Thymus (tissue), 11 donors: ENCODE measurements around the gene NOTCH2. TPM values are rescaled to one million over a fixed set of nuclear protein-coding genes. Genes with fewer than 3 reads are reported as not detected.
A peak's percentile ranks its signal among the peaks of the same experiment; 100 is the strongest.
"Not testable (repeated sequence)": the region's sequence is repeated elsewhere in the genome, so short reads cannot be mapped to it uniquely, and the experiment has no call there.

Source experiments
- DNase-seq, 9 donors: peaks; one replicate each; pipeline ENCODE4 v3.0.0-alpha.2; 2013; ENCODE audit warnings: low spot score in 9 of 9, low read depth in 6 of 9, missing footprints in 1 of 9
- H3K27ac ChIP-seq, 2 donors: one replicate each; pipeline ENCODE4 v1.5.1; 2013; ENCODE audit warnings: control low read depth in 1 of 2, low read depth in 1 of 2, low read length in 1 of 2, mild to moderate bottlenecking in 1 of 2, moderate library complexity in 1 of 2
- H3K27me3 ChIP-seq, 2 donors: one replicate each; pipeline ENCODE4 v1.5.1; 2013; ENCODE audit warnings: low read length in 1 of 2; ENCODE audit not compliant: control insufficient read depth in 2 of 2, insufficient read depth in 1 of 2
- H3K36me3 ChIP-seq, 2 donors: one replicate each; pipeline ENCODE4 v1.5.1; 2013; ENCODE audit warnings: low read length in 1 of 2, mild to moderate bottlenecking in 1 of 2, moderate library complexity in 1 of 2; ENCODE audit not compliant: control insufficient read depth in 2 of 2, insufficient read depth in 2 of 2
- H3K4me1 ChIP-seq, 2 donors: one replicate each; pipeline ENCODE4 v1.5.1; 2013; ENCODE audit warnings: low read length in 2 of 2; ENCODE audit not compliant: control insufficient read depth in 2 of 2, insufficient read depth in 2 of 2
- H3K4me3 ChIP-seq, 2 donors: one replicate each; pipeline ENCODE4 v1.5.1; 2013; ENCODE audit warnings: low read length in 2 of 2, control low read depth in 1 of 2, mild to moderate bottlenecking in 1 of 2
- H3K9me3 ChIP-seq, 2 donors: one replicate each; pipeline ENCODE4 v1.5.1; 2013; ENCODE audit warnings: low read length in 1 of 2, mild to moderate bottlenecking in 1 of 2; ENCODE audit not compliant: control insufficient read depth in 2 of 2, insufficient read depth in 1 of 2
- WGBS: extraction: QIAGEN DNeasy Blood & Tissue Kit; methylation state at CpG from one replicate; pipeline ENCODE4 v1.1.7; 2013; 5-methylcytosine and 5-hydroxymethylcytosine counted together
- polyA plus RNA-seq: library from polyadenylated mRNA; stranded (reverse); fragments of 200-250 nt; gene quantifications from one replicate; pipeline ENCODE4 v1.2.3, GENCODE V29; 2013
- total RNA-seq: library from RNA; stranded (reverse); fragments of 120-200 nt; gene quantifications from one replicate; pipeline ENCODE4 v1.2.4, GENCODE V29; 2013
- donor health status: healthy.

The NOTCH2 gene
- total and polyA plus RNA-seq, 2 donors = 13.0 to 23.5 TPM

DNA sequence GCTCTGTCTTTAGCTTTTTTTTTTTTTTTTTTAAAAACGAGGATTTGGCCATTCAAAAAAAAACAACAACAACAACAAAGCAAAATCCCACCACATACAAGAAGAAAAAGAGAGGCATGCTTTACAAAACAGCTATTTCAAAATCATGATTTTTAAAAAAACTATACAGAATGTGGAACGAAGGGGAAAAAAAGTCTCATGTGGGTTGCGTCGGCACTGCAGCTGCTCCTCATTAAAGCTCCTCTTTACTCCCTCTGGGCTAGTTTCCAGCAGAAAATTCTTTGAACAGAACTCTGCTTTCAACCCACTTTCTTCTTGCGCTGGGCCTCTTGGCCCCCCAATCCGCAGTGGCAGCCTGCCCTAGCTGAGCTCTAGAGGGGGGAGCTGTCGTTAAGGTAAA is 54.5 kb downstream of the NOTCH2 start:
- not testable (repeated sequence) for H3K4me3 ChIP-seq, H3K9me3 ChIP-seq, H3K36me3 ChIP-seq, H3K27me3 ChIP-seq, DNase-seq, H3K27ac ChIP-seq, H3K4me1 ChIP-seq
- 3% methylated on average over 7 of the region's 7 CpGs for WGBS

DNA sequence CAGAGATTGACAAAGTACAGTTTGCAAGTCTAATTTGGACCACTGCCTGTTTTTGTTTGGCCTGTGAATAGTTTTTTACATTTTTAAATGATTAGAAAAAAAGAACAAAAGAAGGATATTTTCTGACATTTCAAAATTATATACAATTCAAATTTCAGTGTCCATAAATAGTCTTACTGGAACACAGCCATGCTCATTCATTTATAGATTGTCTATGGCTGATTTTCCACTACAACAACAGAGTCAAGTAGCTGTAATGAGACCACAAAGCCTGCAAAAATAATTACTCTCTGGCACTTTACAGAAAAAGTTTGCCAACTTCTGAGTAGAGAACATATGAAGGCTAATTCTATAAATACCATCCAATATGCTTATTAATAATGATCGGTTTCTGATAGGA is 61.1 kb downstream of the NOTCH2 start:
- H3K9me3 ChIP-seq, H3K36me3 ChIP-seq, H3K27ac ChIP-seq, H3K27me3 ChIP-seq, H3K4me3 ChIP-seq, DNase-seq, H3K4me1 ChIP-seq: not testable (repeated sequence)
- 100% methylated on average over 1 of the region's 1 CpG for whole genome bisulfite sequencing

DNA sequence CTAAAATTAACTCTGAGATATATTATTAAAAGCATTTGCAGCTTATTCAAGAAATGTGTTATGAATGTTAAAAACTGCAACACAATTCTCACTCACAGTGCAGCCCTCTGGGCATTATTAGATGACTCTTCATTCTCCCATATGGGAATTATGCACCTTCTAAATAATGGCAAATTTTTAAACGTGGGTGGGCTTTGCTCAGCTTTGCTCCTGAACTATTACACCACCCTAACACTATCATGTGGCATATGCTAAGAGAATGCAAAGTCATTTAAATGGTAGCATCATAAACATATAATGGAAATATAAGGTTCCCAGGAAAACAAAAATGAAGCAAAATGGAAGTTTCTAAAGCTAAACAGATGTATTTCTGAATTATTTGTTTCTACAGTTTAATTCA is 61.6 kb downstream of the NOTCH2 start:
- WGBS = no CpG with 5 or more reads among the region's 1 CpG
- H3K27ac ChIP-seq, H3K9me3 ChIP-seq, H3K4me1 ChIP-seq, H3K4me3 ChIP-seq, H3K27me3 ChIP-seq, DNase-seq, H3K36me3 ChIP-seq: not testable (repeated sequence)

DNA sequence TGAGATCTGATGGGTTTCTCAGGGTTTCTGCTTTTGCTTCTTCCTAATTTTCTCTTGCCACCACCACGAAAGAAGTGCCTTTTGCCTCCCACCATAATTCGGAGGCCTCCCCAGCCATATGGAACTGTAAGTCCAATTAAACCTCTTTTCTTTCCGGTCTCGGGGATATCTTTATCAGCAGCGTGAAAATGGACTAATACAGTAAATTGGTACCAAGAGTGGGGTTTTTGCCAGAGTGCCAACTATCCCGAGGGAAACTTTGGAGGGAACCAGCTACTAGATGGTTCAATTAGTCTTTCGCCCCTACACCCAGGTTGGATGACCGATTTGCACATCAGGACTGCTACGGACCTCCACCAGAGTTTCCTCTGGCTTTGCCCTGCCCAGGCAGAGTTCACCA is 68.4 kb downstream of the NOTCH2 start:
- H3K27me3 ChIP-seq, H3K9me3 ChIP-seq, DNase-seq, H3K4me1 ChIP-seq, H3K27ac ChIP-seq, H3K4me3 ChIP-seq: not testable (repeated sequence)
- WGBS = 99% methylated on average over 9 of the region's 9 CpGs
- H3K36me3 ChIP-seq = peaks cover 0 to 11% of the 10 kb centered on the region in 2 donors

DNA sequence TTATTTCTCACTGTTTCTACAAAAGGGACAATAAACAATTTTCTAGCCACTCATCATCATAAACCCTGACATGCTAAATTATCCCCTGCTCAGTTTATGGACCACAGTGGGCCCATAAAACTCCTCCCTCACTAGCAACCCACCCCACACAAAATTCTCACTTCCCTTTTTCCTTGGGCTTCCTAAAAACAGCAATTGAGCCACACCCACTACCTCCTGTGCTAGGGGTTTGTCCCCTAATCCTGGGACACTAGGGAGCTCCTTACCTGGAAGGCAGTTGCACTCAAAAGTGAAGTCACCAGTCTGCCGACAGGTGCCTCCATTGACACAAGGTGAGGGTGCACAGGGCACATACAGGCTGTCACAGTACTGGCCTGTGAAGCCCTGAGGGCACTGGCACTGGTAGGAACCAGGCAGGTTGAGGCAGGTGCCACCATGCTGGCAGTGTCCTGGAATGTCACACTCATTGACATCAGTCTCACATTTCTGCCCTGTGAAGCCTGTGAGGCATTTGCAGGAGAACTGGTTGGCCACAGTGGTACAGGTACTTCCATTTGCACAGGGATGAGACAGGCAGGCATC is 72.6 kb downstream of the NOTCH2 start:
- not testable (repeated sequence) for DNase-seq, H3K4me1 ChIP-seq, H3K36me3 ChIP-seq, H3K4me3 ChIP-seq, H3K27me3 ChIP-seq, H3K27ac ChIP-seq, H3K9me3 ChIP-seq
- 95% methylated on average over 1 of the region's 1 CpG for WGBS

DNA sequence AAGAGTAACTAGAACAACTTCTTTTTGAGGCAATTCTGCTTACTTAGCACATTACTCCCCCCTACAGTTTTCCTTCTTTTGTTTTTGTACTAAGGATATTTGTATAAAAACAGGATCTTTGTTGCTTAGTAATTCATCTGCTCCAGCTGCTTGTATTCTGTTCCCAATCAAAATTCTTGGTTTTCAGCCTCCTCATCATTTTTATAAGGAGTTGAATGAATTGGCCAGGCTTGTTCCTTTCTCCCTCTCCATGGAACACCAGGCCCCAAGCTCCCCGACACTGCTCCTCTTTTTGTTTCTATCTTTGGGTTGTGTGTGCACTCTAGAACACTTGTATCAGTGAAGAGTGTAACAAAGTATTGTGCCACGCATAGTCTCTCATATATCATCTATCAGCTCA is 73.5 kb downstream of the NOTCH2 start:
- DNase-seq, H3K27ac ChIP-seq, H3K9me3 ChIP-seq, H3K27me3 ChIP-seq, H3K36me3 ChIP-seq, H3K4me3 ChIP-seq, H3K4me1 ChIP-seq: not testable (repeated sequence)
- WGBS = 97% methylated on average over 2 of the region's 2 CpGs

DNA sequence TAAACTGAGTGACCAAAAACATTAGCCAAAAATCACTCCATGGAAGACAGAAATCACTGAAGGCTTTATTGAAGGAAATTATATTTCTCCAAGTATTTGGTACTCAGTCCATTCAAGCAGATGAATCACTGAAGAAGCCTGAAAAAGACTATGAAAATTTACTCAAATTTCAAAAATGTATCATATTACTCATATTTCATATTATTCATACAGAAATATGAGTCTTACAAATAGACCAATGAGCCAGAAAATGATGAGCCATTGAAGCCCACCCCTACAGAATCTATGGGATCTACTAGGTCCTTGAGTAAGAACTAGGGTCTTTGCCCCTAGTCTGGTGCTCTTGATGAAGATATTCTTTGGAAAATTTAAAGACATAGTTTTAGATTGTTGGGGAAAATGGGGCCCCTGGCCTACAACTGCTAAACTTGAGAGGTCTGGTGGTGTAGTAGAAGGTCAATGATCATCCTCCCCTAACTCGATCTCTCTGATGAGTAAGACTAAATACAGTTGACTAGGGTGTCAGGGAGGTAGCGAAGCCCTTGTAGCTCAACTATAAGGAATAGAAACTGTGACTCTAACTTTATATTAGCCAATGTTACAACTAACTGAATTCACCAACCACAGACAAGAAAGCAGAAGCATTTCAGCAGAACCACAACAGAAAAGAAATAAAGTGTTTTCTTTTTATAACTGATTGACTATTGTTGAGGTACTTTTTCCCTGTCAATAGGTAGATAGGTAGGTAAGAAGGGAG is 81.0 kb downstream of the NOTCH2 start:
- H3K27ac ChIP-seq = peak overlapping the region; percentile 21 to 78
- peaks cover 0 to 6% of the 10 kb centered on the region in 2 donors for H3K36me3 ChIP-seq
- 91% methylated on average over 2 of the region's 2 CpGs for WGBS
- DNase-seq = no peak
- H3K27me3 ChIP-seq = no peaks in the 10 kb centered on the region
- peaks cover 14 to 15% of the 10 kb centered on the region in 2 donors for H3K4me1 ChIP-seq
- H3K4me3 ChIP-seq = no peak overlapping the region
- H3K9me3 ChIP-seq = no peaks in the 10 kb centered on the region

DNA sequence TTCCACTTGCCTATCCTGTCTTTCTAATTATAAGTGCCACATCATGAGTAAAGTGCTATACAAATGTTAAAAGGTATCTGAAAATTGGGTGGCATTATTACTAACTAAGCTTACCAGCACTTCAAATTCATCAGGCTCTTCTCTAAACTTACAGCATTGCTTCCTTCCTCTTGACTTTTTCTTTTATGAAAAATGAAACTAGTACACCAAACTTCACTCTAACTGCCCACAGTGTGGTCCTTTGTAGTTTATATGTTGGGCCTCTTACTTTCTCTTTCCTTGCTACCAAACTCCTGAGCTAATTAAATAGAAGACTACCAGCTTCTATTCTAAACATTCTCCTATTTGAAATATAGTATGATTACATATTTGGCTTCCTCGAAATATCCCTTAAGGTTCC is 81.8 kb downstream of the NOTCH2 start:
- DNase-seq = peak in 4 of 9 donors; percentile 8 to 64 (median 28)
- WGBS = 64% methylated on average over 1 of the region's 1 CpG
- Histone ChIP-seq H3K27ac (peak overlapping the region; percentile 66 to 78), H3K27me3 (no peaks in the 10 kb centered on the region), H3K36me3 (peaks cover 0 to 6% of the 10 kb centered on the region in 2 donors), H3K4me1 (peaks cover 14 to 15% of the 10 kb centered on the region in 2 donors), H3K9me3 (no peaks in the 10 kb centered on the region), H3K4me3 (no peak overlapping the region)

DNA sequence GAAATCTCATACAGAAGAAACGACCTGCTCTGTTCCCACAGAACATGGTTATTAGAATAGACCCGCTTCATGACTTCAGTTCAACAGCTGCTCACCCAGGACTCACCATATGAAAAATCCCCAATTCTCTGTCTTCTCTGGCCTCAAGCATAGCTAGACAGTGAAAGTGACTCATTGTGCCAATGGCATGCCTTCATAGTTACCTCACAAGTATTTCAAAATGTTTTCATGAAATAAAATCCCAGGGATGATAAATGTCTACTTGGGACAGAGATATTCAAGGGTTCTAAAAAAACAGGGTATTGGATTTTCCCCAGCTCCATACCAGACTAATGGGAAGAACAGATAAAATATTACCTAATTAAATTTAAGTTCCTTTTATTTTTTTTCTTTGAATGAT is 82.3 kb downstream of the NOTCH2 start:
- Histone ChIP-seq H3K27me3 (no peaks in the 10 kb centered on the region), H3K36me3 (peaks cover 0 to 6% of the 10 kb centered on the region in 2 donors), H3K4me1 (peaks cover 14 to 15% of the 10 kb centered on the region in 2 donors), H3K27ac (peak overlapping the region; percentile 66 to 78), H3K9me3 (no peaks in the 10 kb centered on the region), H3K4me3 (no peak overlapping the region)
- 75% methylated on average over 2 of the region's 2 CpGs for WGBS
- no peak for DNase-seq
